Measurements from ENCODE around the gene HAUS5. TPM values are rescaled to one million over a fixed set of nuclear protein-coding genes. Genes with fewer than 3 reads are reported as not detected.
"Not testable (repeated sequence)": the region's sequence is repeated elsewhere in the genome, so short reads cannot be mapped to it uniquely, and the experiment has no call there.

The HAUS5 gene
- total RNA-seq, 2 donors from 2014 or later = 32.4 to 33.7 TPM

DNA sequence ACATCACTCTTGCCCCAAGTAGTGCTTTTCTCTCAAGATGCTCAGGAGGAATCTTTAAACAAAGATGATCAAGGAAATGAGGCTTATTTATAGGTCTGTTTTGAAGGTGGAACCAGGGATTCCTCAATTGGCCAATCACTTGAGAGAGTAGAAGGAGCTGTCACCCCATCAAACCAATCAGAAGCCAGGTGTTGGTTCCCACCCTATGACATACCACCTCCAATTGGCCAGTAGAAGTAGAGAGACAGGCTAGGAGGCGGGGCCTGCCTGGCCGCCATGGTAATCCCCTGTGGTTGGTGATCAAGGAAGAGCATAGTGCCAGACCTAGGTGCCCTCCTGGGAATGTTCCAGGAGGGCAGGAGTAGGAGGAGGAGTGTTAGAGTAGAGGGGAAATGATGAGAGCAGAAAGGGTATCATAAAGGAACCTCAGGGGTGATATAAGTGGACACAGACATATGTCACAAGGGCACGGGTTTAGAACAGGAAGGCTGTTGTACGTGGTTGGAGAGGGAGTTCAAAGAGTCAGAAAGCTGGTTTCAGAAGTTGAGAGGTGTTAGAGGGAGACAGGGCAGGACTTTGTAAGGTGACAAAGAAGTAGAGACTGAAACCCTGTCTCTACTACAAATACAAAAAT, 16.1 kb upstream of the HAUS5 start:
- Mint-ChIP-seq H3K4me1 (no peaks in the 10 kb centered on the region), H3K27me3 (ENCODE audit: insufficient read depth) (peaks cover 4% of the 10 kb centered on the region), H3K36me3 (ENCODE audit: low read depth) (no peaks in the 10 kb centered on the region), H3K4me3 (no peak overlapping the region), H3K9me3 (no peaks in the 10 kb centered on the region), H3K27ac (no peak overlapping the region)
- TF ChIP-seq CTCF (conservative IDR thresholded peaks at IDR 0.05) = no peak
- no peaks in the 10 kb centered on the region for H3K36me3 ChIP-seq (ENCODE audit: control insufficient read depth, insufficient read depth, low read length)
- WGBS, 2 experiments (ENCODE audit: insufficient coverage in 1 of 2, insufficient read length in 1 of 2) = 95 to 96% methylated on average over 4 of the region's 4 CpGs
- no peak overlapping the region for H3K4me3 ChIP-seq (ENCODE audit: low read length)
- H3K9me3 ChIP-seq (ENCODE audit: control insufficient read depth, low read length) = no peaks in the 10 kb centered on the region
- DNase-seq = peak; percentile 64
- no peaks in the 10 kb centered on the region for H3K4me1 ChIP-seq (ENCODE audit: control insufficient read depth, insufficient read depth, low read length)
- H3K27me3 ChIP-seq (ENCODE audit: control insufficient read depth, insufficient read depth, low read length, poor library complexity, severe bottlenecking) = no peaks in the 10 kb centered on the region
- H3K27ac ChIP-seq (ENCODE audit: low read depth, low read length) = no peak overlapping the region
- H3K9ac ChIP-seq (ENCODE audit: extremely low read depth, low read length, poor library complexity, severe bottlenecking) = no peak overlapping the region

DNA sequence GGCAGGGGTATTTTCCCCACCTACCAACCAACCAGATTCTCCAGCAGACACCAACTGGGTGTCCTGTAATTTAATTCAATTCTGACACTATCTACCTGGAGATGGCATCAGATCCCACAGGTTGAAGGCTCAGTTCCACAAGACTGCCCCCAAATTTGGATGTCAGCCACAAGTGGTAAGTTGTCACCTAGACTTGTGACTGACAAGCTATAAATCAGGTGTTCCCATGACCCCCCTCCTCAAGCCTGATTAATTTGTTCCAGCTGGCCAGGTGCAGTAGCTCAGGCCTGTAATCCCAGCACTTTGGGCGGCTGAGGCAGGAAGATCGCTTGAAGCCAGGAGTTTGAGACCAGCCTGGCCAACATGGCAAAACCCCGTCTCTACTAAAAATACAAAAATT, 10.6 kb upstream of the HAUS5 start:
- peaks cover 10% of the 10 kb centered on the region for H3K9me3 Mint-ChIP-seq
- Histone ChIP-seq H3K4me1 (ENCODE audit: control insufficient read depth, insufficient read depth, low read length) (no peaks in the 10 kb centered on the region), H3K27me3 (ENCODE audit: control insufficient read depth, insufficient read depth, low read length, poor library complexity, severe bottlenecking) (no peaks in the 10 kb centered on the region), H3K9ac (ENCODE audit: extremely low read depth, low read length, poor library complexity, severe bottlenecking) (no peak overlapping the region), H3K4me3 (ENCODE audit: low read length) (no peak overlapping the region), H3K36me3 (ENCODE audit: control insufficient read depth, insufficient read depth, low read length) (no peaks in the 10 kb centered on the region), H3K27ac (ENCODE audit: low read depth, low read length) (no peak overlapping the region), H3K9me3 (ENCODE audit: control insufficient read depth, low read length) (peaks cover 5% of the 10 kb centered on the region)
- TF ChIP-seq CTCF (conservative IDR thresholded peaks at IDR 0.05) = no peak
- H3K27me3 Mint-ChIP-seq (ENCODE audit: insufficient read depth) = peaks cover 10% of the 10 kb centered on the region
- no peak overlapping the region for H3K27ac Mint-ChIP-seq
- no peaks in the 10 kb centered on the region for H3K36me3 Mint-ChIP-seq (ENCODE audit: low read depth)
- no peak for DNase-seq
- no peak overlapping the region for H3K4me3 Mint-ChIP-seq
- no peaks in the 10 kb centered on the region for H3K4me1 Mint-ChIP-seq
- 76 to 90% methylated on average over 3 of the region's 3 CpGs for WGBS, 2 experiments (ENCODE audit: insufficient coverage in 1 of 2, insufficient read length in 1 of 2)

GRCh38 chr19:35604436-35604835, 8.1 kb upstream of the HAUS5 start:
- 87% methylated on average over 3 to 4 of the region's 4 CpGs for WGBS, 2 experiments (ENCODE audit: insufficient coverage in 1 of 2, insufficient read length in 1 of 2)
- H3K27me3 ChIP-seq (ENCODE audit: control insufficient read depth, insufficient read depth, low read length, poor library complexity, severe bottlenecking); H3K4me1 Mint-ChIP-seq; H3K27ac Mint-ChIP-seq; H3K36me3 Mint-ChIP-seq (ENCODE audit: low read depth); H3K4me3 ChIP-seq (ENCODE audit: low read length); H3K9ac ChIP-seq (ENCODE audit: extremely low read depth, low read length, poor library complexity, severe bottlenecking); H3K4me3 Mint-ChIP-seq; DNase-seq; H3K36me3 ChIP-seq (ENCODE audit: control insufficient read depth, insufficient read depth, low read length); H3K4me1 ChIP-seq (ENCODE audit: control insufficient read depth, insufficient read depth, low read length); H3K27ac ChIP-seq (ENCODE audit: low read depth, low read length): not testable (repeated sequence)
- peaks cover 20% of the 10 kb centered on the region for H3K27me3 Mint-ChIP-seq (ENCODE audit: insufficient read depth)
- peaks cover 20% of the 10 kb centered on the region for H3K9me3 ChIP-seq (ENCODE audit: control insufficient read depth, low read length)
- H3K9me3 Mint-ChIP-seq = peaks cover 30% of the 10 kb centered on the region

- not testable (repeated sequence) for H3K4me3 ChIP-seq (ENCODE audit: low read length); H3K36me3 Mint-ChIP-seq (ENCODE audit: low read depth); H3K36me3 ChIP-seq (ENCODE audit: control insufficient read depth, insufficient read depth, low read length); H3K9ac ChIP-seq (ENCODE audit: extremely low read depth, low read length, poor library complexity, severe bottlenecking); H3K27me3 ChIP-seq (ENCODE audit: control insufficient read depth, insufficient read depth, low read length, poor library complexity, severe bottlenecking); H3K27ac ChIP-seq (ENCODE audit: low read depth, low read length); DNase-seq; H3K4me1 Mint-ChIP-seq; H3K4me1 ChIP-seq (ENCODE audit: control insufficient read depth, insufficient read depth, low read length); H3K4me3 Mint-ChIP-seq; H3K27ac Mint-ChIP-seq
- peaks cover 30% of the 10 kb centered on the region for H3K9me3 Mint-ChIP-seq
- WGBS, 2 experiments (ENCODE audit: insufficient coverage in 1 of 2, insufficient read length in 1 of 2) = 86 to 88% methylated on average over 3 to 6 of the region's 8 CpGs
- peaks cover 34% of the 10 kb centered on the region for H3K27me3 Mint-ChIP-seq (ENCODE audit: insufficient read depth)
- H3K9me3 ChIP-seq (ENCODE audit: control insufficient read depth, low read length) = peaks cover 20% of the 10 kb centered on the region
Observed at GRCh38 chr19:35607170-35607569, 5.4 kb upstream of the HAUS5 start.

Measured in endodermal cell (in vitro differentiated cells).